IMR-90 (cell line): Measurements from ENCODE around the gene SH3TC1. TPM values are rescaled to one million over a fixed set of nuclear protein-coding genes. Genes with fewer than 3 reads are reported as not detected.

ENCODE experiments used
- ATAC-seq: fragments of 200-7000 bp; cut with Tn5 transposase; 2 replicates; pipeline ENCODE4 v1.9.1; 2020; ENCODE audit warnings: low read depth, mild to moderate bottlenecking, moderate library complexity
- BruUV-seq: library from RNA; stranded (reverse); fragments of 400-500 nt; replicated peaks from 2 replicates; lab custom pipeline; 2021; lab: Mats Ljungman, UMichigan
- CTCF ChIA-PET: fragments of 300-600 bp; formaldehyde crosslinking; extraction: SDS; loops from one replicate; lab custom pipeline; 2021; ENCODE audit warnings: antibody characterized with exemption; lab: Yijun Ruan, JAX
- POLR2A ChIA-PET: fragments of 300-600 bp; sonication (Branson Sonifier 250); formaldehyde crosslinking; loops from one replicate; lab custom pipeline; 2022; ENCODE audit warnings: antibody characterized with exemption; ENCODE audit not compliant: unreplicated experiment; lab: Charles Lee
- DNase-seq: peaks from one replicate; pipeline ENCODE4 v3.0.0; 2013
- H2AFZ ChIP-seq: replicated peaks from 2 replicates; pipeline ENCODE3; 2013; ENCODE audit warnings: low read length, mild to moderate bottlenecking; ENCODE audit not compliant: poor library complexity
- H2AK5ac ChIP-seq: 2 replicates; pipeline ENCODE4 v1.6.1; 2013; ENCODE audit warnings: low read depth, low read length, inconsistent platforms
- H2AK9ac ChIP-seq: replicated peaks from 2 replicates; pipeline ENCODE3; 2013; ENCODE audit warnings: mild to moderate bottlenecking, low read depth, low read length, moderate library complexity; ENCODE audit not compliant: poor library complexity
- H2BK120ac ChIP-seq: 2 replicates; pipeline ENCODE4 v1.6.1; 2013; ENCODE audit warnings: low read depth, low read length, inconsistent platforms
- H2BK15ac ChIP-seq: 3 replicates; pipeline ENCODE4 v1.6.1; 2013; ENCODE audit warnings: low read depth, low read length, inconsistent platforms
- H2BK20ac ChIP-seq: 2 replicates; pipeline ENCODE4 v1.6.1; 2013; ENCODE audit warnings: low read depth, mild to moderate bottlenecking, inconsistent platforms, low read length, moderate library complexity
- H2BK5ac ChIP-seq: 2 replicates; pipeline ENCODE4 v1.6.1; 2013; ENCODE audit warnings: mild to moderate bottlenecking, low read depth, low read length, inconsistent platforms; ENCODE audit not compliant: poor library complexity, severe bottlenecking
- H3K14ac ChIP-seq: replicated peaks from 2 replicates; pipeline ENCODE4 v1.6.1; 2013; ENCODE audit warnings: low read depth, low read length, inconsistent platforms
- H3K18ac ChIP-seq: 2 replicates; pipeline ENCODE4 v1.6.1; 2013; ENCODE audit warnings: low read depth, low read length, control low read depth
- H3K23ac ChIP-seq: 2 replicates; pipeline ENCODE4 v1.6.1; 2013; ENCODE audit warnings: low read depth, low read length, inconsistent platforms
- H3K27ac ChIP-seq: 2 replicates; pipeline ENCODE4 v1.5.1; 2013; ENCODE audit warnings: mild to moderate bottlenecking, control low read depth, low read length; ENCODE audit not compliant: insufficient read depth
- H3K27me3 ChIP-seq: 2 replicates; pipeline ENCODE4 v1.6.1; 2013; ENCODE audit warnings: low read length; ENCODE audit not compliant: control insufficient read depth, insufficient read depth
- H3K36me3 ChIP-seq: 2 replicates; pipeline ENCODE4 v1.6.1; 2013; ENCODE audit warnings: low read length, mixed read lengths; ENCODE audit not compliant: control insufficient read depth, insufficient read depth
- H3K4ac ChIP-seq: 2 replicates; pipeline ENCODE4 v1.6.1; 2013; ENCODE audit warnings: low read depth, low read length, inconsistent platforms
- H3K4me1 ChIP-seq: 2 replicates; pipeline ENCODE4 v1.6.1; 2013; ENCODE audit warnings: low read length, mixed read lengths; ENCODE audit not compliant: control insufficient read depth, insufficient read depth
- H3K4me2 ChIP-seq: 2 replicates; pipeline ENCODE4 v1.6.1; 2013; ENCODE audit warnings: low read depth, mild to moderate bottlenecking, control low read depth, low read length, moderate library complexity
- H3K4me3 ChIP-seq: 2 replicates; pipeline ENCODE4 v1.5.1; 2013; ENCODE audit warnings: low read depth, mild to moderate bottlenecking, control low read depth, low read length, moderate library complexity; ENCODE audit not compliant: insufficient read depth
- H3K56ac ChIP-seq: 2 replicates; pipeline ENCODE4 v1.6.1; 2013; ENCODE audit warnings: low read length, inconsistent platforms; ENCODE audit not compliant: insufficient read depth; ENCODE audit errors: extremely low read depth
- H3K79me1 ChIP-seq, 2 experiments: 2 replicates each; pipeline ENCODE4 v1.6.1; 2013; ENCODE audit warnings: low read length in 2 of 2, inconsistent platforms in 1 of 2, low read depth in 1 of 2
- H3K9ac ChIP-seq: 2 replicates; pipeline ENCODE4 v1.6.1; 2013; ENCODE audit warnings: low read depth, low read length, control low read depth
- H3K9me1 ChIP-seq: 2 replicates; pipeline ENCODE4 v1.6.1; 2013; ENCODE audit warnings: low read length, inconsistent platforms; ENCODE audit not compliant: insufficient read depth
- H3K9me3 ChIP-seq: 2 replicates; pipeline ENCODE4 v1.6.1; 2013; ENCODE audit warnings: low read length; ENCODE audit not compliant: control insufficient read depth, insufficient read depth
- H4K20me1 ChIP-seq: 2 replicates; pipeline ENCODE4 v1.6.1; 2013; ENCODE audit warnings: low read length, inconsistent platforms; ENCODE audit not compliant: insufficient read depth
- H4K5ac ChIP-seq: 2 replicates; pipeline ENCODE4 v1.6.1; 2013; ENCODE audit warnings: mild to moderate bottlenecking, low read depth, low read length, control low read depth
- H4K8ac ChIP-seq, 2 experiments: 2 replicates each; pipeline ENCODE4 v1.6.1; 2013; ENCODE audit warnings: low read depth in 2 of 2, low read length in 2 of 2, control low read depth in 1 of 2, inconsistent platforms in 1 of 2
- H4K91ac ChIP-seq: 2 replicates; pipeline ENCODE4 v1.6.1; 2013; ENCODE audit warnings: low read depth, low read length, inconsistent platforms; ENCODE audit not compliant: insufficient read depth
- CHD1 ChIP-seq: IDR thresholded peaks from 2 replicates; pipeline ENCODE4 v1.6.1; 2012; ENCODE audit warnings: low read depth, low read length, improper control_type of control experiment
- WGBS, 2 experiments: methylation state at CpG; one replicate each; pipeline versions ENCODE4 v1.1.5 to v1.1.7; 2013; ENCODE audit warnings: missing lambda C conversion rate in 2 of 2; ENCODE audit not compliant: insufficient read length in 1 of 2; ENCODE audit errors: extremely low coverage in 2 of 2; 5-methylcytosine and 5-hydroxymethylcytosine counted together
- dilution Hi-C: fragments of 300-500 bp; cut with HindIII; formaldehyde crosslinking; loops from one replicate; pipeline ENCODE4 v1.14.3; 2018; ENCODE audit warnings: low sequenced_read_pairs; ENCODE audit not compliant: unreplicated experiment
- in situ Hi-C: fragments of 300-500 bp; cut with MboI; formaldehyde crosslinking; loops from 3 replicates; pipeline ENCODE4 v1.14.3; 2019; ENCODE audit warnings: low sequenced_read_pairs, inconsistent platforms, mixed read lengths
- intact Hi-C: fragments of 100-400 bp; cut with micrococcal nuclease; formaldehyde crosslinking; loops from 2 replicates; pipeline ENCODE4 v1.10.0; 2022
- polyA plus RNA-seq, 3 experiments: library from polyadenylated mRNA; depleted of rRNA; stranded (reverse); fragments of >200 nt; gene quantifications; 2 replicates each; pipeline ENCODE4 v1.2.3, GENCODE V29; 2012; ENCODE audit warnings: low replicate concordance in 1 of 3
- total RNA-seq: library from RNA; depleted of rRNA; stranded (reverse); fragments of >200 nt; gene quantifications from 2 replicates; pipeline ENCODE4 v1.2.3, GENCODE V29; 2012

The SH3TC1 gene
- total and polyA plus RNA-seq, 2 of the 4 experiments (the other 2 are of a cell fraction), result 1.6 to 2.2 TPM

- Histone ChIP-seq H4K20me1 (no peaks in the 10 kb centered on the region), H3K23ac (no peak overlapping the region), H3K14ac (no peak overlapping the region; the same call in 1 of the 2 replicates), H3K4me3 (no peak overlapping the region), H4K5ac (no peak overlapping the region), H2BK5ac (no peak overlapping the region), H2AK5ac (no peak overlapping the region), H3K36me3 (no peaks in the 10 kb centered on the region), H3K9me1 (peaks cover 4% of the 10 kb centered on the region), H2AFZ (no peak overlapping the region), H2BK120ac (no peak overlapping the region), H3K9me3 (no peaks in the 10 kb centered on the region), H2BK20ac (no peak overlapping the region), H3K9ac (no peak overlapping the region), H3K27ac (no peak overlapping the region), H2AK9ac (no peak overlapping the region), H3K56ac (no peak overlapping the region), H4K91ac (no peak overlapping the region), H3K18ac (no peak overlapping the region), H4K8ac (no peak overlapping the region), H2BK15ac (no peak overlapping the region), H3K4me2 (no peak overlapping the region), H3K4ac (no peak overlapping the region), H3K27me3 (no peaks in the 10 kb centered on the region), H3K4me1 (peaks cover 13% of the 10 kb centered on the region), H3K79me1 (peaks cover 0 to 6% of the 10 kb centered on the region in 2 experiments; a peak in 2 of 4 replicates)
- intact Hi-C loops (no loop called here), in situ Hi-C loops (no loop called here), dilution Hi-C loops (no loop called here)
- CTCF ChIA-PET, result no interaction called here
- 95 to 100% methylated on average over 2 to 9 of the region's 14 CpGs for WGBS, 2 experiments
- no peak for TF ChIP-seq CHD1
- POLR2A ChIA-PET, result no interaction called here
- no peak for ATAC-seq
- DNase-seq, result no peak
- no TSS peak for BruUV-seq
Measured at GRCh38 chr4:8282742-8283141, 83.7 kb downstream of the SH3TC1 start.
